ENCODE measurements around the gene DIAPH2. TPM values are rescaled to one million over a fixed set of nuclear protein-coding genes. Genes with fewer than 3 reads are reported as not detected.

Gene DIAPH2
- total RNA-seq, 1 donor from 2014 or later, result 18.9 TPM

GRCh38 chrX:97529536-97530200, 845.0 kb downstream of the DIAPH2 start:
- Mint-ChIP-seq H3K27ac (no peak overlapping the region), H3K4me1 (ENCODE audit: unreplicated experiment) (peaks cover 14% of the 10 kb centered on the region), H3K27me3 (no peaks in the 10 kb centered on the region), H3K9me3 (peaks cover 31% of the 10 kb centered on the region), H3K4me3 (no peak overlapping the region), H3K36me3 (peaks cover 29% of the 10 kb centered on the region)
- TF ChIP-seq CTCF (conservative IDR thresholded peaks at IDR 0.05), result no peak
- DNase-seq (ENCODE audit: extremely low spot score, unreplicated experiment), result no peak

GRCh38 chrX:97531825-97532224, 847.2 kb downstream of the DIAPH2 start:
- Mint-ChIP-seq H3K36me3 (peaks cover 24% of the 10 kb centered on the region), H3K4me1 (ENCODE audit: unreplicated experiment) (no peaks in the 10 kb centered on the region), H3K4me3 (no peak overlapping the region), H3K27ac (no peak overlapping the region), H3K27me3 (no peaks in the 10 kb centered on the region), H3K9me3 (peaks cover 24% of the 10 kb centered on the region)
- DNase-seq (ENCODE audit: extremely low spot score, unreplicated experiment), result no peak
- no peak for TF ChIP-seq CTCF (conservative IDR thresholded peaks at IDR 0.05)

GRCh38 chrX:97538745-97539144, 854.1 kb downstream of the DIAPH2 start:
- Mint-ChIP-seq H3K27me3 (no peaks in the 10 kb centered on the region), H3K36me3 (no peaks in the 10 kb centered on the region), H3K27ac (no peak overlapping the region), H3K9me3 (peaks cover 12% of the 10 kb centered on the region), H3K4me3 (no peak overlapping the region), H3K4me1 (ENCODE audit: unreplicated experiment) (no peaks in the 10 kb centered on the region)
- TF ChIP-seq CTCF (conservative IDR thresholded peaks at IDR 0.05), result no peak
- DNase-seq (ENCODE audit: extremely low spot score, unreplicated experiment), result no peak

DNA sequence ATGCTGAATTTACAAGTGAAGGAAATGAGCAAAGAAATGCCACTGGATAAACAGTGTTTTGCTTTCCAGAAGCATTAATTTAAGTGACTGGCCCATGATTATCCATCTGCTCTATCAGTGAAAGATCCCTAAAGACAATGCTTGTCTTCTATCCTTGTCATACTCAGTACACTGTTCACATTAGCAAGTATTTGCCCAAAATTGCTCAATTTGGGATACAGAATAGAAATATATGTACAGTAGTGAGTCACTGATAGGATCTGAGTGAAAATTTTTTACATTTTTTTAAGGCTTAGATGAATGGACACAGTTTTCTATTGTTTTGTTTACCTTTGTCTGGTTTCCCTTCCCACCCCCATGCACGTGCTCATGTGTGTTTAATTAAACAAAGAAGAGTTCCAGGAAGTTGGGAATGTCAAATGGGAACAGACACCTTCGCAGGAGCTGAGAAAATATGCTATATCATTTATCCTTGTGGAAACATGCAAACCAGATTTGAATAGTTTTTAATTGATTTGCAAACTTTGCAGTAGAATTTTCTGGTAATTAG, 855.4 kb downstream of the DIAPH2 start:
- no peak overlapping the region for H3K4me3 Mint-ChIP-seq
- no peak for TF ChIP-seq CTCF (conservative IDR thresholded peaks at IDR 0.05)
- H3K27ac Mint-ChIP-seq, result no peak overlapping the region
- peaks cover 6% of the 10 kb centered on the region for H3K9me3 Mint-ChIP-seq
- no peak for DNase-seq (ENCODE audit: extremely low spot score, unreplicated experiment)
- no peaks in the 10 kb centered on the region for H3K27me3 Mint-ChIP-seq
- H3K4me1 Mint-ChIP-seq (ENCODE audit: unreplicated experiment), result no peaks in the 10 kb centered on the region
- H3K36me3 Mint-ChIP-seq, result no peaks in the 10 kb centered on the region

GRCh38 chrX:97547877-97548578, 863.4 kb downstream of the DIAPH2 start:
- Mint-ChIP-seq H3K36me3 (no peaks in the 10 kb centered on the region), H3K4me3 (no peak overlapping the region), H3K4me1 (ENCODE audit: unreplicated experiment) (peaks cover 5% of the 10 kb centered on the region), H3K9me3 (peaks cover 3% of the 10 kb centered on the region), H3K27me3 (no peaks in the 10 kb centered on the region), H3K27ac (no peak overlapping the region)
- DNase-seq (ENCODE audit: extremely low spot score, unreplicated experiment), result no peak
- no peak for TF ChIP-seq CTCF (conservative IDR thresholded peaks at IDR 0.05)

Data from type B pancreatic cell (in vitro differentiated cells).